Activated CD4-positive, CD25-positive, alpha-beta regulatory T cell (primary cell): ENCODE results near the gene ANXA6.

Source experiments
- DNase-seq, 4 experiments: peaks; one replicate each; lab custom pipeline; 2025; lab: John Stamatoyannopoulos, UW

The ANXA6 gene

DNA sequence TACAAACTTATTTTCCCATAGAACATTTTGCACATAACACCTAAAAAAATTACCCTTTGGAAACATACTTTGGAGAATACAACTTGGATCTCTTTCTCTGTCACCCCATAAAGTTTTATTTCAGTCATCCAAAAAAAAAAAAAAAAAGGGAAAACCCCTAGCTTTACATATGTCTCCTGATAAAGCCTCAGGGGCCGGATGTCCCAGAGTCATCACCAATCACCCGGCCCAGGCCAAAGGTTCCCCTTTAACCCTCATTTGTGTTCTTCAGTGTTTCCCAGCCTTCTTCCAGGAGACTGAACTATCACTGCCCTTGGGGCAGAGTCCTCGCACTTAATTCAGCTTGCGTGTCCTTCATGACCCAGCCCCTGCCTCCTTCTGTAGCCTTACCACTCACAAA, 28.8 kb downstream of the ANXA6 start:
- DNase-seq: no peak

DNA sequence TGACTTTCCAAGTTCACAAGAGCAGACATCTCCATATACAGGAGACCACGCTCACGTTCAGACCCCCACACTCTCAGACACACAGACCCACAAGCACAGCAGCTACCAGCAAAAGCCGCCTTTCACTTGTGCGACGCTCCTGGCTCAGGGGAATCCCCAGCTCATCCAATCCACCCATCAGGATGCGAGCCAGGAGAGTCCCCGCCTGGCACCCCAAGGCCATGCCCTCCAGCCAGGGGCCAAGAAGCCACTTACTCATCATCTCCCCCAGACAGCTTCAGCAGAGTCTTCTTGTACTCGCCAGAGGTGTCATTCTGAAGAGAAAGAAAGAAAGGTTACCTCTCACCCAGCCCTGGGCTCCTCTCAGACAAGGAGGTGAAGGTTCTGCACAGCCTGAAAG, 29.7 kb downstream of the ANXA6 start:
- no peak for DNase-seq

DNA sequence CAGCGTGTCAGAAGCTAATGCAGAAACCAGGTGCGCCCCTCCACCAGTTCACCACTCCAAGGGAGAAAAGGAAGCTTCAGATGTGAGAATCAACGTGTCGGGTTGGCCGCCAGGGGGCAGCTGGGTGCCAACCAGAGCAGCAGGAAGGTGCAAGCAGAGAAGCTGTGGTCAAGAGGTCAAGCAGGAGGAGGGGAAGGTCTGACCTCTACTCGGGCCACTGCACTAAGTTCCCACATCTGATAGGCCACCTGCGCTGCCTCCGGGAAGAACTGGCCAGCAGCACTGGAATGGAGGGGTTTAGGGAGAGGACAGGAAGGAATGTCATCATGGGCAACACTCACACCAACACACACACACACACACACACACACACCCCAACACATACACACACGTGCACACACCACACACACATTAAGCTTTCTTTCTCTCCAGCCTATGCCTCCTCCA, 31.4 kb downstream of the ANXA6 start:
- peak; percentile 47 to 58 (median 48) for DNase-seq

GRCh38 chr5:151125421-151125820, 32.2 kb downstream of the ANXA6 start:
- no peak for DNase-seq

GRCh38 chr5:151123897-151124751, 33.5 kb downstream of the ANXA6 start:
- no peak for DNase-seq

DNA sequence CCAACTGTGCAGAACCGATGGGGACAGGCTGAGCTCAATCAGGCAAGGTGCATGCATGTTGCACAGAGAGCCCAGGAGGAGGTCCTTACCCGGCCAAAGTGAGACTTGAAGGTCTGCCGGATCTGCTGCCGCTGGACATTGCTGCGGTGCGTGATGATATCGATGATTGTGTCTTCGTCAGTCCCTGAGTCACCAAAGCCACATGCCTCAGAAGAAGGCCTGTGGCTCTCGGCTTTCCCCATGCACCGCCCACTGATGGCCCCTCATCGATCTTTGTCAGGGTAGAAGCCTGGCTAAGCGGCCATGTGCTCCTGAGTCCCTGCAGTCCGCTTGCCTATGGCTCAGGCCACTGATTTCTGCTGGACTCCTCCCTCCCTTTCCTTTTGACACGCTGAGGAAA, 34.8 kb downstream of the ANXA6 start:
- no peak for DNase-seq

GRCh38 chr5:151121665-151122064, 35.9 kb downstream of the ANXA6 start:
- no peak for DNase-seq

DNA sequence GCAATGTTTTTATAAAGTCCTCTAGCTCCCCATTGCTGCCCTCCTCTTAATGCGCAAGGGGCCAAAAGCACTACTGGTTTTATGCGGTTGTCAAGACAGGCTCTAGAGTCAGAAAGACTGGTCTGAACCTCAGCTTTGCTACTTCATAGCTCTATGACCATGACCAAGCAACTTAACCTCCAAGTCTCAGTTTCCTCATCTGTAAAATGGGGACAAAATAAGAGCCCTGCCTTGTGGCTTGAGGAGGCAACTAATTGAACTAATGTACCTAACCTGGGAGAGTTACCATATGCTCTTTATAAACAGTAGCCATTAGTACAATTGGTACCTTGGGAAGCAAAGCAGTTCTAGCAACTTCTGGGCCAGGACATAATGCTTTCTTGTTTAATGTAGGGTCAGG, 36.5 kb downstream of the ANXA6 start:
- DNase-seq: no peak

GRCh38 chr5:151118913-151119575, 38.5 kb downstream of the ANXA6 start:
- DNase-seq: no peak

DNA sequence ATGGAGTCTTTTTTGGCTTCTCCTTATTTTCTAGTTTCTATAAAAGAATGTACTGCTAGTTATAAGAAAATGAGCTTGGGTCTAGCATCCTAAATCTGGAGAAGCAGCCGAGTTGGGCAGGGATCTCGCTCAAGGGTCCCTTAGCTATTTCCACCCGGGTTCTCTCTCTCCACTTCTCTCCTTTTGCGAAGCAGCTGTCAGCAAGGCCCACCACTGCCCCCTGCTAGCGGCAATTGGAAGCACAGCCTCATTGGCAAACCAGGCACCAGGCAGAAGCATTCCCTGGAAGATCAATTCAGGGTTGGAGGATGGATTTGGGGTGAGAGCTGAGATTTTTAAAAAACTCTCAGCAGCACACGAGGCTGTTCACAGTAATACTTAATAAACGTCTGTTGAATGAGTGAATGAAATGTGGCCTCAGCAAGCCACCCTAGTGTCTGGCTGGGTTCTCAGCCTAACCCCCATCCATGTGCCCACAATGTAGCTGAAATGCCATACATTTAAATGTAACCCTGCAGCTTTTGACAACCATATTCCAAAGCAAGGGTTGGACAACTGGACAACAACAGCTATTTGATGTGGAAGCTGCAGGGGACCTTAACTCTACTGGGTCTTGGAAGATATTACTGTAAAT, 42.2 kb downstream of the ANXA6 start:
- DNase-seq: peak; percentile 52 to 70 (median 56)

DNA sequence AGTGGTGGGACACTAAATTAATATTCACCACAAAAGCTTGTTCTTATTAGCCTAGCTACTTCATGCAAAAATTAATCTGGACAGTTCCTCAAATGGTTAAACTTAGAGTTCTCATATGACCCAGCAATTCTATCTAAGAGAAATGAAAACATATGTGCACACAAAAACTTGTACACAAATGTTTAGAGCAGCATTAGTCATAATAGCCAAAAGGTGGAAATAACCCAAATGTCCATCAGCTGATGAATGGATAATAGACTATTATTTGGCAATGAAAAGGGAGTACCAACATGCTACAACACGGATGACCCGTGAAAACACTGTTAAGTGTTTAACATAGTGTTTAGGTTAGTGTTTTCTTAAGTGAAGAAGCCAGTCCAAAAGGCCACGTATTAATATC, 43.9 kb downstream of the ANXA6 start:
- DNase-seq: no peak

- DNase-seq: no peak
Observed at GRCh38 chr5:151110992-151111391, 46.6 kb downstream of the ANXA6 start.

DNA sequence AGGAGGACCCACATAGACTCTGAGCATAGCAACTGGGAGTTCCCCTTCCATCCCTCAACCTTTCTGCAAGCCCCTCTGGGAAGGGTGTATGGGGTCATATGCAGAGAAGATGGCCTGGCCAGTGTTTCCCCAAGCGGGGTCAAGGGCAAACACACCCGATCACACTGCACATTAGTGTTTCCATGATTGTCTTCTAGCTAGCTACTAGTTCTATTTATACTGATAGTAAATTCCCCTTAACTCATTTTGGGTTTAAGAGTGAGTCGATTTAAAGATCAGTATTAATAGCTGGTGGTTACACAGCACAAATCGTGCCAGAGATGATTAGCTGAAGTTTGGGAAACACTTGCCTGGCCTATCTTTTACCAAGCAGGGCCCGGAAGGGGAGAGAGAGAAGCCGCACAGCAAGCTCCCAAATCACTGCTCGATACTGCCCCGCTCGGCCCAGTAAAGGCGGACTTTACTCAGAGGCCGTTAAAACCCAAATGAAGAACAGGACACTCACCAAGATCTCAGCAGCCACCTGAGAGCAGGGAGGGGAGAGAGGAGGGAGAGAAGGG, 47.4 kb downstream of the ANXA6 start:
- DNase-seq: no peak

DNA sequence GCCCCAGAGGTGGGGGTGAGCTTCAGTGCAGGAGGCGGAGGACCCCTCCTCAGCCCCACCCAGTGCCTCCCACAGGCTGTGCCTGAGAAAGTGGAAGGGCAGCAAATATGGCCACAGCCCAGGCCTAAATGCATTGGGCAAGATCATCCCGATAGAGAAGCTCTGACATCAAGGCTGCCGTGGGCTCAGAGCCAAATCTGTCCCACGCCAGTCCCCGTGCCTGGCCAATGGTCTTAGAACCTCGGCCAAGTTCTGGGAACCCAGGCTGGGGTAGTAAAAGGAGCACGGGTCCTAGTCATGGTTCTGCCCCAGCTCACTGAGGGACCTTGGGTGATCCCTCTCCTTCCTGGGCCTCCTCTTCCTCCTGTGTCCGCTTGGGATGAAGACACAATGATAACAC, 49.0 kb downstream of the ANXA6 start:
- no peak for DNase-seq

- no peak for DNase-seq
Observed at GRCh38 chr5:151107738-151108520, 49.6 kb downstream of the ANXA6 start.

- DNase-seq: no peak
Observed at GRCh38 chr5:151107084-151107483, 50.5 kb downstream of the ANXA6 start.

DNA sequence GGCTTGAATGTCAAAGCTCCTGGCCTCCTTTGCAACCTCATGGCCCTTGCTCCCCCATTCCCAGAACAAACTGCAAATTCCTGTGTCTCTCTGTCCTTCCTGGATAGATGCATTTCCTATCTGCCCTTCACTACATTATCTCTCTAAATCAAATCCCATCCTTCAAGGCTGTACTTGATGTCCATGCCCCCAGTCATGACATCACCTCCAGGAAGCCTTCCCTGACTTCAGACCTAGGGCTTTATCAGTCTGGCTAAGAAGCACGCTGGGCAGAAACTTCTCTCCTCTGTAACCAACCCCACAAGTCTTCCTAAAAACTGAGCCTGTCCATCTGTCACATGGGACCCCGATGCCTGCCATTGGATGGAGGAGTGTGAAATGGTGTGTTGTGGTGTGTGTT, 51.1 kb downstream of the ANXA6 start:
- no peak for DNase-seq

- no peak for DNase-seq
Observed at GRCh38 chr5:151106043-151106442, 51.5 kb downstream of the ANXA6 start.

GRCh38 chr5:151105561-151105960, 52.0 kb downstream of the ANXA6 start:
- DNase-seq: no peak

- DNase-seq: no peak
Observed at GRCh38 chr5:151104795-151105194, 52.8 kb downstream of the ANXA6 start.

DNA sequence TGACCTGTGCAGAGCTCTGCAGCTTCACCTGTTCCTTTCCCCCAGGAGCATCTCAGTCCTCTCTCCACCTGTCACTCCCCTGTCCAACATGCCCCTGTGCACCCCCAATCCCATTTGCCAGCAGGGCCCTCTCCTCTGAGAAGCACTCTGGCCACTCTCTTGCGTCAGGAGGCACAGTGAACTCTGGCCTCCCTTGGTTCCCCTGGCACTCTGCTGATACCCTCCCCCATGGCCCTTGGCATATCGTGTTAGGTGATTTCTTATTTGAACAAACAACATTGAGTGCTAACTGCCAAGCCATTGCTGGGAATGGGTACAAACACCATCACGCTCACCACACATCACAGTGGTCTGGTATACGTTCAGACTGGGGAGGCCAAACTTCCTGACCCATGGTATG, 55.8 kb downstream of the ANXA6 start:
- DNase-seq: no peak

DNA sequence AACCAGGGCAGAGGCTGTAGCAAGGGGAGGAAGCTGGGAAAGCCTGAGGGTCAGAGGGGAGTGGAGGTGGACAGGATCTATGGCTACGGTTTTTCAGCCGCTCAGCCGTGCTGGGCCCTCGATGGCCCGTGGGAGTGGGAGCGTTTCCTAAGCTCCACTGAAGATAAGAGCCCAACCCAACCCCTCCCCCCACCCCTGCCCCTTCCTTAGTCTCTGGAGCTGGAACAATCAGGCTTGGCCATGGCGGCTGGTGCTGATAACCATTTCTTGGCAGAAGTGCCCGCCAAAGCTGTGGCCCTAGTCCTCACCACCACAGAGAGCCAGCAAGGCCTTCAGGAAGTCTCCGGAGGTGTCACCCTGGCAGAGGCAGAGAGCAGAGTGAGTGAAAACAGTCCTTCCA, 56.4 kb downstream of the ANXA6 start:
- no peak for DNase-seq
